HepG2 (cell line): ENCODE results near the gene CDH23.

Experiments
- CTCF ChIP-seq: sonication (generic); formaldehyde crosslinking; IDR thresholded peaks from 2 replicates; pipeline ENCODE4 v1.5.0; 2020; ENCODE audit warnings: mild to moderate bottlenecking, missing genetic modification reagents, moderate library complexity
- EP300 ChIP-seq, 3 experiments: sonication (generic) in 1 of 3; formaldehyde crosslinking in 1 of 3; IDR thresholded peaks; 2 replicates each; pipeline versions ENCODE4 v1.5.1 to v1.6.1; 2011 to 2020; ENCODE audit warnings: low read depth in 2 of 3, low read length in 2 of 3, borderline replicate concordance in 1 of 3, improper control_type of control experiment in 1 of 3, mild to moderate bottlenecking in 1 of 3, missing genetic modification reagents in 1 of 3, moderate library complexity in 1 of 3
- HCFC1 ChIP-seq: fragments of 150-350 bp; IDR thresholded peaks from 2 replicates; pipeline ENCODE4 v1.6.1; 2014; ENCODE audit warnings: low read depth, low read length
- SP1 ChIP-seq, 2 experiments: fragments of 450-650 bp in 1 of 2; sonication (generic) in 1 of 2; formaldehyde crosslinking in 1 of 2; IDR thresholded peaks; 2 replicates each; pipeline versions ENCODE4 v1.4.0 to v1.6.1; 2016 to 2020; ENCODE audit warnings: missing genetic modification reagents in 1 of 2
- ZMAT3 ChIP-seq: sonication (generic); formaldehyde crosslinking; conservative IDR thresholded peaks from 2 replicates; pipeline ENCODE4 v1.7.0; 2021; ENCODE audit warnings: missing genetic modification reagents
- ZNF18 ChIP-seq: sonication (generic); formaldehyde crosslinking; IDR thresholded peaks from 2 replicates; pipeline ENCODE4 v1.8.0; 2022; ENCODE audit warnings: mild to moderate bottlenecking, missing genetic modification reagents; ENCODE audit not compliant: insufficient replicate concordance
- ZNF367 ChIP-seq: sonication (generic); formaldehyde crosslinking; IDR thresholded peaks from 2 replicates; pipeline ENCODE4 v1.4.0; 2020; ENCODE audit warnings: missing genetic modification reagents, borderline replicate concordance
- ZNF782 ChIP-seq: sonication (generic); formaldehyde crosslinking; IDR thresholded peaks from 2 replicates; pipeline ENCODE4 v1.4.0; 2020; ENCODE audit warnings: missing genetic modification reagents, mild to moderate bottlenecking, borderline replicate concordance
- ZZZ3 ChIP-seq: sonication (generic); formaldehyde crosslinking; IDR thresholded peaks from 2 replicates; pipeline ENCODE4 v1.4.0; 2020; ENCODE audit warnings: missing genetic modification reagents, mild to moderate bottlenecking, borderline replicate concordance
- TF ChIP-seq, protein P1 (sequence below): IDR thresholded peaks from 2 replicates; pipeline ENCODE4 v1.4.0; 2020; ENCODE audit warnings: mild to moderate bottlenecking, missing genetic modification reagents

DNA sequence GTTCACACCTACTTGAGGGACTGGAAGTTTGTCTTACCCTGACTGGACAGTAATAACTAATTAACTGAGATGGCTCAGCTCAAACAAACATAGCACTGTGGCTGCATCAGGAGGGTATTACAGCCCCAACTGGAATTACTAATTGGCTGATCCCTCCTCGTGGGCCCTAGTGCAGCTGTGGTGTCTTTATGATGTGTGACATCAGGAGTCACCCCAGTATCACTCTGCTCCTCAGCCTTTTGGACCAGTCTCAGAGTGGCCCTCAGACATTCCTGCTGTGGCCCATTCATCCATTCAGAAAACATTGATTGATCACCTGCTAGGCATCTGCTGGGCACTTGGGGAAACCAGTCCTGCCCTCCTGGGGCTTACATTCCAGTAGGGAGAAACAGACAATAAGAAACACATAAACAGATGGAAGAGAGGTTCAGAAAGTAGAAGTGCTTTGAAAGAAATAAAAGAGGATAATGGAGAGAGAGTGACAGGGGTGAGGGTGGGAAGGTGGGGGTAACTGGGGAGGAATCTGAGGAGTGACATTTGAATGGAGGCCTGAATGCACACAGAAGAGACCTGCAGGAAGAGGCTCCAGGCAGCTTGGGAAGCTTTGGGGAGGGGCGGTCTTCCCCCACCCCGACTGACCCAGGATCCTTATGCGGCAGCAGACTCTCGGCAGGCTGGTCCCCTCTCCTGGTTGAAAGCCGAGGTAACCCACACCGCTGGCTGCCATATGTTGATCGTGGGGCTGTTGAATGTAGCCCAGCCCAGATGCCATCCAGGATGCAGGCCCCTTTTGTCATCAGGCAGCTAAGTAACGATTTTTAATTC, 209.7 kb downstream of the CDH23 start:
- no peak for TF ChIP-seq ZNF367 (CRISPR knock-in tag)
- TF ChIP-seq HCFC1 = no peak
- no peak for TF ChIP-seq ZNF782
- TF ChIP-seq ZMAT3 (CRISPR knock-in tag) = no peak
- no peak for TF ChIP-seq ZZZ3 (CRISPR knock-in tag)
- no peak for TF ChIP-seq CTCF (CRISPR knock-in tag)
- TF ChIP-seq, protein P1, sequence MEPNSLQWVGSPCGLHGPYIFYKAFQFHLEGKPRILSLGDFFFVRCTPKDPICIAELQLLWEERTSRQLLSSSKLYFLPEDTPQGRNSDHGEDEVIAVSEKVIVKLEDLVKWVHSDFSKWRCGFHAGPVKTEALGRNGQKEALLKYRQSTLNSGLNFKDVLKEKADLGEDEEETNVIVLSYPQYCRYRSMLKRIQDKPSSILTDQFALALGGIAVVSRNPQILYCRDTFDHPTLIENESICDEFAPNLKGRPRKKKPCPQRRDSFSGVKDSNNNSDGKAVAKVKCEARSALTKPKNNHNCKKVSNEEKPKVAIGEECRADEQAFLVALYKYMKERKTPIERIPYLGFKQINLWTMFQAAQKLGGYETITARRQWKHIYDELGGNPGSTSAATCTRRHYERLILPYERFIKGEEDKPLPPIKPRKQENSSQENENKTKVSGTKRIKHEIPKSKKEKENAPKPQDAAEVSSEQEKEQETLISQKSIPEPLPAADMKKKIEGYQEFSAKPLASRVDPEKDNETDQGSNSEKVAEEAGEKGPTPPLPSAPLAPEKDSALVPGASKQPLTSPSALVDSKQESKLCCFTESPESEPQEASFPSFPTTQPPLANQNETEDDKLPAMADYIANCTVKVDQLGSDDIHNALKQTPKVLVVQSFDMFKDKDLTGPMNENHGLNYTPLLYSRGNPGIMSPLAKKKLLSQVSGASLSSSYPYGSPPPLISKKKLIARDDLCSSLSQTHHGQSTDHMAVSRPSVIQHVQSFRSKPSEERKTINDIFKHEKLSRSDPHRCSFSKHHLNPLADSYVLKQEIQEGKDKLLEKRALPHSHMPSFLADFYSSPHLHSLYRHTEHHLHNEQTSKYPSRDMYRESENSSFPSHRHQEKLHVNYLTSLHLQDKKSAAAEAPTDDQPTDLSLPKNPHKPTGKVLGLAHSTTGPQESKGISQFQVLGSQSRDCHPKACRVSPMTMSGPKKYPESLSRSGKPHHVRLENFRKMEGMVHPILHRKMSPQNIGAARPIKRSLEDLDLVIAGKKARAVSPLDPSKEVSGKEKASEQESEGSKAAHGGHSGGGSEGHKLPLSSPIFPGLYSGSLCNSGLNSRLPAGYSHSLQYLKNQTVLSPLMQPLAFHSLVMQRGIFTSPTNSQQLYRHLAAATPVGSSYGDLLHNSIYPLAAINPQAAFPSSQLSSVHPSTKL = no peak
- no peak for TF ChIP-seq ZNF18
- TF ChIP-seq EP300 (IDR thresholded peaks at IDR 0.05; ENCODE audit: low read depth in 2 of 2, low read length in 2 of 2) = no peak
- no peak for TF ChIP-seq EP300 (CRISPR knock-in tag; IDR thresholded peaks at IDR 0.05; ENCODE audit: borderline replicate concordance)
- no peak for TF ChIP-seq SP1 (IDR thresholded peaks at IDR 0.05)
- TF ChIP-seq SP1 (CRISPR knock-in tag; IDR thresholded peaks at IDR 0.05) = no peak
